Measurements from ENCODE around the gene GFPT1.

GRCh38 chr2:69330781-69331180, 56.2 kb downstream of the GFPT1 start:
- no peak for TF ChIP-seq EGR1 (IDR thresholded peaks at IDR 0.05; ENCODE audit: low read depth in 2 of 2)
- TF ChIP-seq, protein P1, sequence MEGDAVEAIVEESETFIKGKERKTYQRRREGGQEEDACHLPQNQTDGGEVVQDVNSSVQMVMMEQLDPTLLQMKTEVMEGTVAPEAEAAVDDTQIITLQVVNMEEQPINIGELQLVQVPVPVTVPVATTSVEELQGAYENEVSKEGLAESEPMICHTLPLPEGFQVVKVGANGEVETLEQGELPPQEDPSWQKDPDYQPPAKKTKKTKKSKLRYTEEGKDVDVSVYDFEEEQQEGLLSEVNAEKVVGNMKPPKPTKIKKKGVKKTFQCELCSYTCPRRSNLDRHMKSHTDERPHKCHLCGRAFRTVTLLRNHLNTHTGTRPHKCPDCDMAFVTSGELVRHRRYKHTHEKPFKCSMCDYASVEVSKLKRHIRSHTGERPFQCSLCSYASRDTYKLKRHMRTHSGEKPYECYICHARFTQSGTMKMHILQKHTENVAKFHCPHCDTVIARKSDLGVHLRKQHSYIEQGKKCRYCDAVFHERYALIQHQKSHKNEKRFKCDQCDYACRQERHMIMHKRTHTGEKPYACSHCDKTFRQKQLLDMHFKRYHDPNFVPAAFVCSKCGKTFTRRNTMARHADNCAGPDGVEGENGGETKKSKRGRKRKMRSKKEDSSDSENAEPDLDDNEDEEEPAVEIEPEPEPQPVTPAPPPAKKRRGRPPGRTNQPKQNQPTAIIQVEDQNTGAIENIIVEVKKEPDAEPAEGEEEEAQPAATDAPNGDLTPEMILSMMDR (IDR thresholded peaks at IDR 0.05; ENCODE audit: low read depth, low read length, missing input control), result no peak
- TF ChIP-seq, protein P2, sequence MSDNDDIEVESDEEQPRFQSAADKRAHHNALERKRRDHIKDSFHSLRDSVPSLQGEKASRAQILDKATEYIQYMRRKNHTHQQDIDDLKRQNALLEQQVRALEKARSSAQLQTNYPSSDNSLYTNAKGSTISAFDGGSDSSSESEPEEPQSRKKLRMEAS (IDR thresholded peaks at IDR 0.05), result no peak
- no peak for TF ChIP-seq YY1 (IDR thresholded peaks at IDR 0.05)
- TF ChIP-seq GABPA (IDR thresholded peaks at IDR 0.05 in 1 of 2, conservative IDR thresholded peaks at IDR 0.05 in 1 of 2), result no peak
- no peak for TF ChIP-seq FOXA1 (IDR thresholded peaks at IDR 0.05)
- no peak for TF ChIP-seq JUND (IDR thresholded peaks at IDR 0.05)
- TF ChIP-seq, protein P3, sequence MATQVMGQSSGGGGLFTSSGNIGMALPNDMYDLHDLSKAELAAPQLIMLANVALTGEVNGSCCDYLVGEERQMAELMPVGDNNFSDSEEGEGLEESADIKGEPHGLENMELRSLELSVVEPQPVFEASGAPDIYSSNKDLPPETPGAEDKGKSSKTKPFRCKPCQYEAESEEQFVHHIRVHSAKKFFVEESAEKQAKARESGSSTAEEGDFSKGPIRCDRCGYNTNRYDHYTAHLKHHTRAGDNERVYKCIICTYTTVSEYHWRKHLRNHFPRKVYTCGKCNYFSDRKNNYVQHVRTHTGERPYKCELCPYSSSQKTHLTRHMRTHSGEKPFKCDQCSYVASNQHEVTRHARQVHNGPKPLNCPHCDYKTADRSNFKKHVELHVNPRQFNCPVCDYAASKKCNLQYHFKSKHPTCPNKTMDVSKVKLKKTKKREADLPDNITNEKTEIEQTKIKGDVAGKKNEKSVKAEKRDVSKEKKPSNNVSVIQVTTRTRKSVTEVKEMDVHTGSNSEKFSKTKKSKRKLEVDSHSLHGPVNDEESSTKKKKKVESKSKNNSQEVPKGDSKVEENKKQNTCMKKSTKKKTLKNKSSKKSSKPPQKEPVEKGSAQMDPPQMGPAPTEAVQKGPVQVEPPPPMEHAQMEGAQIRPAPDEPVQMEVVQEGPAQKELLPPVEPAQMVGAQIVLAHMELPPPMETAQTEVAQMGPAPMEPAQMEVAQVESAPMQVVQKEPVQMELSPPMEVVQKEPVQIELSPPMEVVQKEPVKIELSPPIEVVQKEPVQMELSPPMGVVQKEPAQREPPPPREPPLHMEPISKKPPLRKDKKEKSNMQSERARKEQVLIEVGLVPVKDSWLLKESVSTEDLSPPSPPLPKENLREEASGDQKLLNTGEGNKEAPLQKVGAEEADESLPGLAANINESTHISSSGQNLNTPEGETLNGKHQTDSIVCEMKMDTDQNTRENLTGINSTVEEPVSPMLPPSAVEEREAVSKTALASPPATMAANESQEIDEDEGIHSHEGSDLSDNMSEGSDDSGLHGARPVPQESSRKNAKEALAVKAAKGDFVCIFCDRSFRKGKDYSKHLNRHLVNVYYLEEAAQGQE (IDR thresholded peaks at IDR 0.05), result no peak
- TF ChIP-seq RXRA (IDR thresholded peaks at IDR 0.05), result no peak

Data from liver (tissue), 3 donors.